ENCODE results near the gene SLC25A51.

GRCh38 chr9:37936376-37936775, 32.4 kb upstream of the SLC25A51 start:
- TF ChIP-seq, protein P1, sequence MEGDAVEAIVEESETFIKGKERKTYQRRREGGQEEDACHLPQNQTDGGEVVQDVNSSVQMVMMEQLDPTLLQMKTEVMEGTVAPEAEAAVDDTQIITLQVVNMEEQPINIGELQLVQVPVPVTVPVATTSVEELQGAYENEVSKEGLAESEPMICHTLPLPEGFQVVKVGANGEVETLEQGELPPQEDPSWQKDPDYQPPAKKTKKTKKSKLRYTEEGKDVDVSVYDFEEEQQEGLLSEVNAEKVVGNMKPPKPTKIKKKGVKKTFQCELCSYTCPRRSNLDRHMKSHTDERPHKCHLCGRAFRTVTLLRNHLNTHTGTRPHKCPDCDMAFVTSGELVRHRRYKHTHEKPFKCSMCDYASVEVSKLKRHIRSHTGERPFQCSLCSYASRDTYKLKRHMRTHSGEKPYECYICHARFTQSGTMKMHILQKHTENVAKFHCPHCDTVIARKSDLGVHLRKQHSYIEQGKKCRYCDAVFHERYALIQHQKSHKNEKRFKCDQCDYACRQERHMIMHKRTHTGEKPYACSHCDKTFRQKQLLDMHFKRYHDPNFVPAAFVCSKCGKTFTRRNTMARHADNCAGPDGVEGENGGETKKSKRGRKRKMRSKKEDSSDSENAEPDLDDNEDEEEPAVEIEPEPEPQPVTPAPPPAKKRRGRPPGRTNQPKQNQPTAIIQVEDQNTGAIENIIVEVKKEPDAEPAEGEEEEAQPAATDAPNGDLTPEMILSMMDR (IDR thresholded peaks at IDR 0.05 in 4 of 5, conservative IDR thresholded peaks at IDR 0.05 in 1 of 5), result no peak
- TF ChIP-seq POLR2A (IDR thresholded peaks at IDR 0.05), result no peak

All from gastrocnemius medialis (tissue), 4 donors.